HG02885 (cell line): ENCODE results near the gene KLHL20.

Experiments used
- ATAC-seq: cut with Tn5 transposase; IDR thresholded peaks from one replicate; pipeline ENCODE4 v1.9.1; 2021; ENCODE audit warnings: mild to moderate bottlenecking; ENCODE audit not compliant: unreplicated experiment, poor library complexity

KLHL20 gene

GRCh38 chr1:173824315-173825081 lies 109.7 kb downstream of the KLHL20 start, which contains the start of the genes CENPL and DARS2:
Gene CENPL (minus strand): TSS chr1:173824883. CDS start chr1:173811299, 13,584 bp downstream.
Gene DARS2 (plus strand): TSS chr1:173824673. CDS start chr1:173825230, 557 bp downstream.
- ATAC-seq = peak; percentile 85

GRCh38 chr1:173827611-173828010 lies 112.8 kb downstream of the KLHL20 start:
- ATAC-seq = no peak

GRCh38 chr1:173832748-173833147 lies 118.0 kb downstream of the KLHL20 start:
- ATAC-seq = no peak
